Kidney (tissue), 14 donors: ENCODE results near the gene TMBIM1. TPM values are rescaled to one million over a fixed set of nuclear protein-coding genes. Genes with fewer than 3 reads are reported as not detected.

ENCODE experiments used
- DNase-seq, 5 donors: peaks; one replicate each; pipeline ENCODE4 v3.0.0-alpha.2; 2013 to 2020
- FAIRE-seq: peaks from 2 replicates; lab custom pipeline; 2012; peaks lifted over from hg19 to GRCh38; lab: Jason Lieb, UNC
- H3K27ac ChIP-seq, 2 donors: one replicate each; pipeline ENCODE4 v1.7.0; 2013; ENCODE audit warnings: low read depth in 2 of 2, low read length in 2 of 2, inconsistent platforms in 1 of 2
- H3K27me3 ChIP-seq: one replicate; pipeline ENCODE4 v1.7.1; 2013; ENCODE audit warnings: low read length, inconsistent platforms; ENCODE audit not compliant: control insufficient read depth, insufficient read depth
- H3K36me3 ChIP-seq, 3 donors: one replicate each; pipeline versions ENCODE4 v1.7.0 to v1.7.1; 2013; ENCODE audit warnings: low read length in 3 of 3, control low read depth in 1 of 3, inconsistent platforms in 1 of 3; ENCODE audit not compliant: insufficient read depth in 3 of 3, control insufficient read depth in 2 of 3
- H3K4me1 ChIP-seq, 3 donors: one replicate each; pipeline versions ENCODE4 v1.7.0 to v1.7.1; 2013; ENCODE audit warnings: low read length in 3 of 3, inconsistent platforms in 1 of 3, low read depth in 1 of 3; ENCODE audit not compliant: control insufficient read depth in 2 of 3, insufficient read depth in 2 of 3
- H3K4me3 ChIP-seq, 3 donors: one replicate each; pipeline versions ENCODE4 v1.7.0 to v1.8.1; 2013; ENCODE audit warnings: low read length in 3 of 3, control low read depth in 1 of 3, inconsistent platforms in 1 of 3
- H3K9ac ChIP-seq, 3 donors: one replicate each; pipeline versions ENCODE4 v1.7.0 to v1.7.1; 2013; ENCODE audit warnings: low read length in 3 of 3, control low read depth in 1 of 3, inconsistent platforms in 1 of 3
- H3K9me3 ChIP-seq, 3 donors: one replicate each; pipeline versions ENCODE4 v1.7.0 to v1.7.1; 2013; ENCODE audit warnings: low read length in 3 of 3, control low read depth in 1 of 3, inconsistent platforms in 1 of 3; ENCODE audit not compliant: control insufficient read depth in 2 of 3, insufficient read depth in 1 of 3
- CTCF ChIP-seq: IDR thresholded peaks from 3 replicates; pipeline ENCODE4 v1.5.1; 2012; ENCODE audit warnings: mild to moderate bottlenecking, moderate library complexity, borderline replicate concordance; ENCODE audit not compliant: insufficient read depth; ENCODE audit errors: extremely low read depth
- intact Hi-C: fragments of 100-400 bp; cut with DNase I; formaldehyde crosslinking; loops from one replicate; pipeline ENCODE4 v1.11.1; 2022
- polyA plus RNA-seq: library from polyadenylated mRNA; stranded (reverse); fragments of 350-450 nt; fragmentation: Illumina TruSeq; extraction: RNeasy Lipid Tissue Mini Kit (QIAGEN cat#74804); gene quantifications from one replicate; pipeline ENCODE4 v1.2.3, GENCODE V29; 2014; ENCODE audit warnings: low read depth, low replicate concordance; ENCODE audit not compliant: insufficient read depth
- total RNA-seq: library from RNA; stranded (reverse); fragmentation: NEBNext Ultra II Directional; extraction: Animal tissue kit (Norgen Biotek cat#: 25700); gene quantifications from one replicate; pipeline ENCODE4 v1.2.1, GENCODE V29; 2021
- donor health status: control.
- donor health status: control.
- donor health status: control.
- donor health status: control.
- donor health status: control.
- donor health status: DM: yes; HTN: yes; CAD: no.
- donor health status: Normal renal cell carcinoma (clear cell type).

Gene TMBIM1
- total and polyA plus RNA-seq, 2 donors from 2014 or later, result 130 to 217 TPM

DNA sequence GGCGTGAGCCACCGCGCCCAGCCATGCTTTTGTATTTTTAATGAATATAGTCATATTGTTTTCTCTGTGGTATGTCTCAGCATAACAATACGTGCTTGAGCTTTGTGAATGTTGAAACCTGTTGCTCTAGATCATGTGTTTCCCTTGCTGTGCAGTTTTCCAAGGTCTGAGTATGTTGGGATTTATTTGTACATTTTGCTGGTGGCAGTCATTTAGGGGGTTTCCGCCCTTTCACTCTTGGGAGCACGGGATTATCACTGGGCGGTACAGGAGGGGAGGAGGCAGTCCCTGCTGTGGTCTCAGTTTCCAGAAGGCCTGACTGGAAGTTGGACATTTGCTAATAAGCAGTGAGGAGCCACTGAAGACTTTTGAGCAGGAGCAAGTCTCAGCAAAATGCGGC, 39.4 kb upstream of the TMBIM1 start:
- FAIRE-seq (no peak), DNase-seq (no peak)
- Histone ChIP-seq H3K4me1 (peaks cover 0 to 16% (median 7%) of the 10 kb centered on the region in 3 donors), H3K9ac (no peak overlapping the region), H3K27ac (no peak overlapping the region), H3K36me3 (no peaks in the 10 kb centered on the region), H3K4me3 (no peak overlapping the region), H3K9me3 (no peaks in the 10 kb centered on the region), H3K27me3 (no peaks in the 10 kb centered on the region)
- TF ChIP-seq CTCF, result no peak
- intact Hi-C loops, result no loop called here

DNA sequence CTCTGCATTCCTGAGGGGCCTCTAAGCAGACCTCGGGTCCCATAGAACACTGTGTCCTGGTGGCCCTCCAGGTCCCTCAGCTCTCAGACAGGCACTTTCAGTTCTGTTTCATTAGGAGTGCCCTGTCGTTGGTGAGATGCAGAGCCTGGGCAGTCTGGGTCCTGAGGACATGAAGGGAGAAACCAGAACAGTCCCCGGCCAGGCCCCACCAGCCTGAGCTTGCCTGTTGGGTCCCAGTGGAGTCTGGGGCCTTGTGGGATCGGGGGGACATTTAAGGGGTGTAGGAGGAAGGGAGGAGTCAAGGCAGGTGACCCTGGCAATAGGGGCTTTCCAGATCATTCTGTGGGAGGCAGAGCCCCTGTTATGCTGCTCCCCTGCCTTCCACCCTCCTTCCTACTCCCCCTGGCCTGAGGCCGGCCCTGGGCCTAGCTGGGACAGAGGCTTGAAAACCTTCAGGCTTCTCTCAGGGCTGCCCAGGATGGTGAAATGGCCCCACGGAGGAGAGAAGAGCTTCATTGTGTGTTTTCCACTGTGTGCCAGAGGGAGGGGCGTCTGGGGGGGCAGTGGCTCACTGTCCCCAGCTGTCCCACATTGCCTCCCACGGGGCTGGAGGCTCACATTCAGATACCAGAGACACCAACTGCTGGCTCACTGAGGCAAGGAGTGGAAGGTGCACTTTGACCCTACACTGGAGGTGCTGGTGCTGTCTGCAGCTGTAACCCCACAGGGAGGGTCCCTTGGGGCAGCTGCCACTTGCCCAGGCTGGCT, 37.7 kb upstream of the TMBIM1 start:
- H3K27me3 ChIP-seq, result no peaks in the 10 kb centered on the region
- H3K36me3 ChIP-seq, result no peaks in the 10 kb centered on the region
- FAIRE-seq, result no peak
- no peak overlapping the region for H3K27ac ChIP-seq
- no peak for DNase-seq
- TF ChIP-seq CTCF, result no peak
- no peaks in the 10 kb centered on the region for H3K9me3 ChIP-seq
- intact Hi-C loops, result no loop called here
- no peak overlapping the region for H3K9ac ChIP-seq
- no peak overlapping the region for H3K4me3 ChIP-seq
- H3K4me1 ChIP-seq, result peaks cover 0 to 16% (median 12%) of the 10 kb centered on the region in 3 donors

DNA sequence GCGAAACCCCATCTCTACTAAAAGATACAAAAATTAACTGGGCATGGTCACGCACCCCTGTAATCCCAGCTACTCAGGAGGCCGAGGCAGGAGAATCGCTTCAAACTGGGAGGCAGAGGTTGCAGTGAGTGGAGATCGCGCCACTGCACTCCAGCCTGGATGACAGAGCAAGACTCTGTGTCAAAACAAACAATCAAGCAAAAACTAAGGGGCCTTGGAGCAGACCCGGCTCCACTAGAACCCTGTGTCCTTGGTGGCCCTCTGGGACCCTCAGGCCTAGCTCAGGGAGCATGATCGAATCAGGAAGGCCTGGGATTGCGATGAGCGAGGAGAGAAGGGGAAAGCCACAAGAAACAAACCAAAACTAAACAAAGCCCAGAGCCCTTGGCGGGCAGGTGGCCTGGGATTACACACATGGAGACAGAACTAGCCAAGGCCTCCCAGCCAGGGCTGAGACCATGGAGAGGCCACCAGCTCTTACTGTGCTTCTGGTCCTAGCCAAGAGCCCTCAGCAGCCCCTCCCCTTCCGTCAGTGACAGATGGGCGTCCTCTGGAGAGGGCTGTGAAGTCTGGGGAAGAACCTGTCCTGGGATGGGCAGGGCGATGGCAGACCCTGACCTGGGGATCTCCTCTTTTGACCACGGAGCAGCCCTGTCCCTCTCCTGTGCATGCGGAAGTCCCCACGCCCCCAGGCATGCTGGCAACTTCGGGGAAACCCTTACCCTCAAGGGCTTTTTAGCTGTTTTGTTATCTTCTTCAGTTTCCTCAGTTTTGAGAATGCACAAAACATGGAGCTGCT, 36.9 kb upstream of the TMBIM1 start:
- Histone ChIP-seq H3K9me3 (no peaks in the 10 kb centered on the region), H3K9ac (no peak overlapping the region), H3K27ac (no peak overlapping the region), H3K36me3 (no peaks in the 10 kb centered on the region), H3K4me3 (no peak overlapping the region), H3K27me3 (no peaks in the 10 kb centered on the region), H3K4me1 (peaks cover 0 to 16% (median 12%) of the 10 kb centered on the region in 3 donors)
- TF ChIP-seq CTCF, result no peak
- FAIRE-seq (no peak), DNase-seq (no peak)
- intact Hi-C loops, result no loop called here
